RWPE1 (cell line): ENCODE data around the gene GUCD1.
"Not testable (repeated sequence)": the region's sequence is repeated elsewhere in the genome, so short reads cannot be mapped to it uniquely, and the experiment has no call there.

Source experiments
- CTCF ChIA-PET: fragments of 350-600 bp; sonication (Branson Sonifier 250); formaldehyde crosslinking; extraction: SDS; loops from one replicate; lab custom pipeline; 2021; lab: Yijun Ruan, JAX
- POLR2A ChIA-PET: fragments of 400-600 bp; formaldehyde crosslinking; extraction: SDS; loops from one replicate; lab custom pipeline; 2020; ENCODE audit warnings: antibody characterized with exemption; ENCODE audit not compliant: low non-redundant PET; lab: Yijun Ruan, JAX
- DNase-seq: peaks from one replicate; pipeline ENCODE4 v3.0.0; 2012; ENCODE audit warnings: low spot score
- H3K27ac ChIP-seq: fragments of 450-650 bp; 2 replicates; pipeline ENCODE4 v1.5.1; 2017
- TF ChIP-seq, protein P1 (sequence below): fragments of 450-650 bp; conservative IDR thresholded peaks from 2 replicates; pipeline ENCODE4 v1.5.1; 2017; ENCODE audit warnings: low read depth, mild to moderate bottlenecking

The GUCD1 gene

DNA sequence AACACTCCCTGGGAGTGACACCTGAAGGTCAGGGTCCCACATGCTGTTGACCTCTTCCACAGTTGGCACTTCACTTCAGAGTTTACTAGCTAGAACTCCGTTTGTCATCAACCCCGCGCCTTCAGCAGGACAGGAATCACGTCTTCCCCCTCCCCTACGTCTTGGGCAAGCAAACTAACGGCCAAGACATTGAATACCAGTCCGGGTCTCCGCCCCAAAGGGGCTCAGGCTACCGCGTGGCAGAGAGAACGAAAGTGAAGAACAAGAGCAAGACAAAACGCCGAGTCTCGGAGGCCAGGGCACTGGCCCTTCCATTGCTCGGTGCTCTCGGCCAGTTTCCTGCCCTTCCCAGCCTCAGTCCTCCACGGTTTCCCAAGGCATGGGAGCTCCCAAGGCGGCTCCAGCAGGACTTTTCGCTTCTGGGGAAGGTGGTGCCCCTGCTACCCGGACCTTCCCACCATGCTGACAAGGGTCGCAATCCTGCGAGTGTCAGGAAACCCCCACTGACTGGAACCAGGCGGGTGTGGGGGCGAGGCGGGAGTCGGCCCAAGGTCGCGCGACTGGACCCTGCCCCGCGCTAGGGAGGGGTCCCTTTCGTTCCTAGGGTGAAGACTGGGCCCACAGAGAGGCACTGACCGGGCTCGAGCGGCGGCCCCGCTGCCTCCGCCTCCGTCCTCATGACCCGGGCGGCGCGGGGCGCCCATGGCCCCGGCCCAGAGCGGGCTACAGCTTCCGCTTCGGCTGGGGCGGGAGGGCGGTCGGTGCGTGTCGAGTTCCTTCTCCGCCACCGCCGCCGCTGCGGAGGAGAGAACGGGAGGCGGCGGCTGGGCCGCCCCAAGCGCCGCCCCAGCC lies at the start of gene GUCD1:
Gene GUCD1, minus strand, starts transcription at position 826 of the 852 bp plus-strand sequence. Its CDS starts 147 bp downstream, at position 679.
- peak within 1 kb of the TSS; percentile 94 for H3K27ac ChIP-seq
- CTCF ChIA-PET: no interaction called here
- TF ChIP-seq, protein P1, sequence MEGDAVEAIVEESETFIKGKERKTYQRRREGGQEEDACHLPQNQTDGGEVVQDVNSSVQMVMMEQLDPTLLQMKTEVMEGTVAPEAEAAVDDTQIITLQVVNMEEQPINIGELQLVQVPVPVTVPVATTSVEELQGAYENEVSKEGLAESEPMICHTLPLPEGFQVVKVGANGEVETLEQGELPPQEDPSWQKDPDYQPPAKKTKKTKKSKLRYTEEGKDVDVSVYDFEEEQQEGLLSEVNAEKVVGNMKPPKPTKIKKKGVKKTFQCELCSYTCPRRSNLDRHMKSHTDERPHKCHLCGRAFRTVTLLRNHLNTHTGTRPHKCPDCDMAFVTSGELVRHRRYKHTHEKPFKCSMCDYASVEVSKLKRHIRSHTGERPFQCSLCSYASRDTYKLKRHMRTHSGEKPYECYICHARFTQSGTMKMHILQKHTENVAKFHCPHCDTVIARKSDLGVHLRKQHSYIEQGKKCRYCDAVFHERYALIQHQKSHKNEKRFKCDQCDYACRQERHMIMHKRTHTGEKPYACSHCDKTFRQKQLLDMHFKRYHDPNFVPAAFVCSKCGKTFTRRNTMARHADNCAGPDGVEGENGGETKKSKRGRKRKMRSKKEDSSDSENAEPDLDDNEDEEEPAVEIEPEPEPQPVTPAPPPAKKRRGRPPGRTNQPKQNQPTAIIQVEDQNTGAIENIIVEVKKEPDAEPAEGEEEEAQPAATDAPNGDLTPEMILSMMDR: no peak
- POLR2A ChIA-PET: interaction anchor here (0.6 kb wide), 1 partner anchor 11 kb away, joined by 4 read pairs; no protein-coding TSS in a partner anchor
- peak; percentile 21 for DNase-seq

DNA sequence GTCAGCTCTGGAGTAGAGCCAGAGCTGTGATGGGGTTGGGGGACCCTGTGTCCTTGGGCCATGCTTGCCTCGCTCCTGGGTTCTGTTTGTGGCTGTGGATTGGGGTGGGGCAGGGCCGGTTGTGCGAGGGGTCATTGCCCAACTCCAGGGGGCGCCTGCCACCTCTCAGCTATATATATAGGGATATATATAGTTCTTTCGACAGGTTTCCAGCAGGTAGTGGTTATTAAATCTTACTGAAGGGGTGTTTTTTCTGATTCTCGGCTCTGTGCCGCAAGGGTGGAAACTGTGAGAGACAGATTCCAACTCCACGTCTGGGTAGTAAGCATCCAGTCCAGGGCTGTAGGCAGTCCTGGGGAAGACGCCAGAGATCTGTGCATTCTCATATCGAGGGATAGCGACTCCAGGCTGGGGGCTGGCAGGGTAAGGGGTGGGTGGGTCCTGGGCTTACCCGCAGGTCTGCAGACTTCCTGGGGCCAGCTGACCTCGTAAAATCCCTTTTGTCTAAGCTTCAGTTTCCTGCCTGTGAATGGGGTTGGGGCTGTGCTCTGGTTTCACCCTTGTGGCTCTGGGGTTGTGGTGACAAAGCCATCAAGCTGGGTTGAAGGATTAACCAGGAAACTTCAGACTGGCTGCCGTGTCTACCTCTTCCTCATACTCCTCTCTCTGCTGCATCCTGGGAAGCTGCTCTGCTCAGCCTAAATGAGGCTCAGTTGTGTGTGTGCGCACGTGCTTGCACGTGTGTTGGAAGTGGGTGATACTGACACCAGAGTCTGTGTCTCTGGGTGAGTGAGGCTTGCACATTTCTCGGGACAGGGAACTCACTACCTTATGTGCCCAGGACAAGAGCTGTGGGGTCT lies 49.1 kb upstream of the GUCD1 start:
- CTCF ChIA-PET, POLR2A ChIA-PET, DNase-seq, H3K27ac ChIP-seq: not testable (repeated sequence)

DNA sequence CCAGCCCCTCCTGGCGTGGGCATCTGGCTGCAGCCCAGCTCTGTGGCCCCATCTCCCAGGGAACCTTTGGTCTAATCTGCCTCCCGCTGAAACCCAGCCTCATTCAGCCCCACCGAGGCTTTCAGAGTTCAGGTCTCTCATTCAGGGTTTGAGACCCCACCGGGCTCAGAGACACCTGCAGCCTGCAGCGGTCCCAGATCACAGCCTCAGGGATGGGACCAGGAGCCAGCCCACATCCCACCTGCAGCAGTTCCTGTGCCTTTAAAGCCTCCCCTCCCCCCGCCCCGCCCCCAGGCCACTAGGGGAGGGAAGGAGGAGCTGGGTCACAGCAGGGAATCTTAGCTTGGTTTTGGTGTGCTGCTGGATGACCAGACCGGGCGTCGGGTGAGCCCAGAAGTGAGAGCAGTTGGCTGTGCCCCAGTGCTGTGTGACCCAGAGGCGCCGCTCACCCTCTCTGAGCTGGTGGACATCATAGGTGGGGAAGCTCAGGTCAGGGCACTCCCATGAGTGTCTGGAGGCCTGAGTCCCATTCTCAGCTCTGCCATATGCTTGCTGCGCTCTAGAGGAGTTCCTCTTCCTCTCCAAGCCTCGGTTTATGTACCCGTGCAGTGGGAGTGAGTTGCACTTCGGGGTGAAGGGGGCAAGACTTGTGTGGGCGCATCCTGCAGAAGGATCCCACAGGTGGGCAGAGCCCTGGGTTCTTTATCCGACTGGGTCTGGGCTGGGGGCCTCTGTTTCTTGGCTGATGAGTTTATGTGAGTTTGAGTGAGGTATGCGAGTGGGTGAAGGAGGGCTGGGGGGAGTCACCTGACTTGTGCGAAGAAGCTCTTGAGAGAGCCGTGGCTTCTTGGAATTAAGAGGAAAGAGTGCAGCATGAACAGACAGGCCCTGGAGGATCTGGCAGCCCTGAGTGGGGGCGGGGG lies 48.2 kb upstream of the GUCD1 start, which contains the start of gene GGT1:
Gene GGT1, plus strand, starts transcription at position 347 of the 923 bp plus-strand sequence. CDS start 7,889 bp downstream, outside the sequence.
- H3K27ac ChIP-seq, CTCF ChIA-PET, DNase-seq, POLR2A ChIA-PET: not testable (repeated sequence)

DNA sequence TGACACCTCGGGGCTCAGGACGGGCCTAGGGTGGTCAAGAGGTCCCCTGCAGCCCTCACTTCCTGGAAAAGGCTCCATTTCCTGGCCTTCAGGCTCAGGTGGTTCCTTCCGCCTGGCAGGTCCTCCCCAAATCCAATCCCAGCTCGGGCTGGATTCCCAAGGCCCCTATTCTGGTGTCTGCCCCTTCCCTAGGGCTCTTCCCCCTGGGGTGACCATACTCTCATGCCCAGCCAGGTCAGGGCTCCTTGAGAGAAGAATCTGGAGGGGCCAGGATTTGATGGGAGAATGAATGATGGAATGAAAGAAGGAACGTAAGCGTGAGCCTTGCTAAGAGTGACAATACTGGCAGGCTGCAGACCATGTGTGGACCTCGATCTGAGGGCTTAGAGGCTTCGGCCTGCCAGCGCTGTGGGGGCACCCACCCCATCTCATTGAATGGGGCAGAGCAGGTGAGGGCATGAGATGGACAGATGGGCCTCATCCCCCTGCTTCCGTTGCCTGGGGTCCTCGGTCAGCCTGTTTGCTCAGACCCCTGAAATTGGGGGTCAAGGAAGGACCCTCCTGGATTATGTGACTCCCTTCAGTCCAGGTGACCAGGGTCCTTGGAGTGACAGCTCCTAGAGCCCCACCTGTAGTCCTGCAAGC lies 47.3 kb upstream of the GUCD1 start:
- H3K27ac ChIP-seq, CTCF ChIA-PET, POLR2A ChIA-PET: not testable (repeated sequence)

DNA sequence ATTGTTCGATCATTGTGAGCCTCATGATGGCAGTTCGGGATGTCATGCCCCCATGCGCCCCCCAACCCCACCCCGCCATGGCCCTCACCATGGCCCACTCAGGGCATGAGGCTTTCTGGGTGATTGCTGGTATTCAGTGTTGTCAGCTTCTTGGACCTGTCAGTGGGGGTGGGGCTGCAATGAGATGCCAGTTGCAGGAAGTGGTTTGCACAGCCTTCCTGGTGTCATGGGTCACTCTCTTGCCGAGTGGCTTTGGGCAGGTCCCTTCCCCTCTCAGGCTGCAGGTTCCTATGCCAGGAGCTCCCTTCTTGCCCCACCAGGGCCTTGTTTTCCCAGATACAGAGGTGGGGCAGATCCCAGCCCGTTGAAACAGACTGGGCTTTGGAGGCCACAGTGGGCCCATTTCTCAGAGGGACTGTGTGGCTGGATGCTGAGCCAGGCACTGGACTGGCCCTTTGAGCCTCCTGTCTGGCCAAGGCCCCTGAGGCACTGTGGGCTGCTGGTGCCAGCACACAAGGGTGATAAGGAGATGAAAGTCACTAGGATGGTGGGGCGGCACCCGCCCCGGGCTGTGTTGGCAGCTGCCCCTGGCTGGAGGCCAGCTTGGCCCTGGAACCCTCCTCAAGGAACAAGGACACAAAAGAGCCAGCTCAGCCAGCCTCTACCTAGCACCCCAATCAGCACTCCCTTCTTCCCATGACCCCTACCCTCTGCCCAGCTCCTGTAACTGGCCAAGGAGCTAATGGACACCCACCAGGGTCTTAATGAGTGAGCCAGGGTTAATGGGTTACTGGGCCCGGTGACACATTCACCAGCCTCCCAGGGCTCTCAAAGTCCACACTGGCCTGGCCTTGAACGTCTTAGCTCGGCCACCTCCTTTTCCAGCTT lies 46.5 kb upstream of the GUCD1 start:
- no peak overlapping the region for H3K27ac ChIP-seq
- DNase-seq: no peak
- TF ChIP-seq, protein P1: no peak
- CTCF ChIA-PET: no interaction called here
- POLR2A ChIA-PET: no interaction called here

More for the DNA sequence above, 47.3 kb upstream of the GUCD1 start:
- DNase-seq: not testable (repeated sequence)

DNA sequence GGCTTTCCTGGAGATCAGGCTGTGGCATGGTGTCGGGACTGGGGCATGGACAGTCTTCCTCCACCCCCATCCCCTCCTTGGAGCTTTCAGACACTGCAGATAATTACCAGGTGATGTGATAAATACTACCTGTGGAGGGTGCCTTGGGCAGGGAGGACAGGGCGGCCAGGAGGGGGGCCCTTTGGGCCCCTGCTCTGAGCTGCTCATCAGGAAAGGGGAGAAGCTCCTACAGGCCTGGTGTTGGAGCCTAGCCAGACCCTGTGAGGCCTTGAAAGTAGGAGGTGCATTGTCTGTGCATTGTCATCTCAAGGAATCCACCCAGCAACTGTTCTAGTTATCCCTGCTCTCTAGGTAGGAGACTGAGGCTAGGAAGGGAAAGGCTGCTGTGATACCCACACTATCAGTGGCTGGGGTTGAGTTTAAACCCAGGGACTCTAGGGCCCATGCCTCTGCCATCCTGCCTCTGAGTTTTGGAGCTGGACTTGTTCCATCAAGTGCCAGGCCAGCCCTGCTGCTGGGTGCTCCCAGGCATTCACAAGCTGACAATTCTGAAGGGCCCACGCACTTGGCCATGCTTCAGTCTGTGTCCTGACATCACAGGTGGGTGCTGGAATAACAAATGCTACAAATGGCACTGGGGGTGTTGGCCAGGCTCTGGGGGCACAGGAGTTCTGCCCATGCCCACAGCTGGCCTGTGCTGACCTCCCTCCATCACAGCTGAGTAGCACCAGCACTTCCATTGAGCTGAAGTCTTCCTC lies 45.2 kb upstream of the GUCD1 start:
- POLR2A ChIA-PET, H3K27ac ChIP-seq, DNase-seq, CTCF ChIA-PET: not testable (repeated sequence)

DNA sequence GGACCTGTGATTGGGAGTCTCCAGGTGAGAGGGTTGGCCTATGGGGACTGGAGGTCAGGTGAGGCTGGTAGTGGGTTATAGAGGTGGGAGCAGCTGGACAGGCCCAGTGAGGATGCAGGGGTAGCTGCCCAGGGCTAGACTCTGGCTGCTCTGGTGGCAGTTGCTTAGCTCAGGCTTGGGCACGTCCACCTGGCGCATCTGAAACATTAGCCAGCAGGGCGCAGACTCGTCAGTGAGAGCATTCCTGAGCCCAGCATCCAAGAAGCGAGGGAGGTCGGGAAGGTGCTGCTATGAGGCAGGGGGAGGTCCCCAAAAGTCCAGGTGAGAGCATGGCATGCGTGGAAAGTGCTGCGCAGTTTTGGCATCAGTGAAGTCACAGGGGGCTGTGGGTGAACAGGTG lies 44.6 kb upstream of the GUCD1 start:
- no peak for DNase-seq
- ChIA-PET POLR2A (no interaction called here), CTCF (no interaction called here)
- no peak overlapping the region for H3K27ac ChIP-seq
- TF ChIP-seq, protein P1: no peak

DNA sequence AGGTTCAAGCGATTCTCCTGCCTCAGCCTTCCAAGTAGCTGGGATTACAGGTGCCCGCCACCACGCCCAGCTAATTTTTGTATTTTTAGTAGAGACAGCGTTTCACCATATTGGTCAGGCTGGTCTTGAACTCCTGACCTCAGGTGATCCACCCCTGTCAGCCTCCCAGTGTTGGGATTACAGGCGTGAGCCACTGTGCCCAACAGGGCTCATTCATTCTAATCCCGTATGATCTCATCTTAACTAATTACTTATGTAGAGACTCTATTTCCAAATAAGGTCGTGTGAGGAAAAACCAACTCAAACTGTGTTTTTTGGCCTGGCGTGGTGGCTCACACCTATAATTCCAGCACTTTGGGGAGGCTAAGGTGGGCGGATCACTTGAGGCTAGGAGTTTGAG lies 42.1 kb upstream of the GUCD1 start:
- POLR2A ChIA-PET, H3K27ac ChIP-seq, DNase-seq, CTCF ChIA-PET: not testable (repeated sequence)
